ENCODE results near the gene ARHGAP27.
"Not testable (repeated sequence)": the region's sequence is repeated elsewhere in the genome, so short reads cannot be mapped to it uniquely, and the experiment has no call there.

The ARHGAP27 gene

GRCh38 chr17:45432405-45433158 is at the start of gene ARHGAP27:
Gene ARHGAP27 (minus strand): TSS chr17:45432870. CDS start chr17:45430279, 2,591 bp downstream.
- DNase-seq, result no peak

- DNase-seq, result not testable (repeated sequence)
Observed at GRCh38 chr17:45482317-45482716, 49.6 kb upstream of the ARHGAP27 start.

- DNase-seq, result not testable (repeated sequence)
Observed at GRCh38 chr17:45475436-45475835, 42.8 kb upstream of the ARHGAP27 start.

- DNase-seq, result not testable (repeated sequence)
Observed at GRCh38 chr17:45472249-45472648, 39.6 kb upstream of the ARHGAP27 start.

GRCh38 chr17:45469204-45469563 is 36.5 kb upstream of the ARHGAP27 start:
- not testable (repeated sequence) for DNase-seq

- DNase-seq, result not testable (repeated sequence)
Observed at GRCh38 chr17:45468293-45469203, 35.9 kb upstream of the ARHGAP27 start.

GRCh38 chr17:45461524-45462327 is 29.1 kb upstream of the ARHGAP27 start:
- DNase-seq, result not testable (repeated sequence)

GRCh38 chr17:45460422-45460821 is 27.8 kb upstream of the ARHGAP27 start:
- not testable (repeated sequence) for DNase-seq

GRCh38 chr17:45454341-45454740 is 21.7 kb upstream of the ARHGAP27 start:
- not testable (repeated sequence) for DNase-seq

- not testable (repeated sequence) for DNase-seq
Observed at GRCh38 chr17:45453731-45454130, 21.1 kb upstream of the ARHGAP27 start.

GRCh38 chr17:45453225-45453534 is 20.5 kb upstream of the ARHGAP27 start:
- DNase-seq, result not testable (repeated sequence)

GRCh38 chr17:45452329-45453224 is 19.9 kb upstream of the ARHGAP27 start:
- not testable (repeated sequence) for DNase-seq

- not testable (repeated sequence) for DNase-seq
Observed at GRCh38 chr17:45451660-45452059, 19.0 kb upstream of the ARHGAP27 start.

GRCh38 chr17:45451131-45451530 is 18.5 kb upstream of the ARHGAP27 start:
- no peak for DNase-seq

- DNase-seq, result not testable (repeated sequence)
Observed at GRCh38 chr17:45449708-45450329, 17.1 kb upstream of the ARHGAP27 start.

- DNase-seq, result not testable (repeated sequence)
Observed at GRCh38 chr17:45449260-45449659, 16.6 kb upstream of the ARHGAP27 start.

- DNase-seq, result not testable (repeated sequence)
Observed at GRCh38 chr17:45448483-45448882, 15.8 kb upstream of the ARHGAP27 start.

- not testable (repeated sequence) for DNase-seq
Observed at GRCh38 chr17:45448066-45448465, 15.4 kb upstream of the ARHGAP27 start.

- not testable (repeated sequence) for DNase-seq
Observed at GRCh38 chr17:45447650-45448049, 15.0 kb upstream of the ARHGAP27 start.

- not testable (repeated sequence) for DNase-seq
Observed at GRCh38 chr17:45446872-45447625, 14.4 kb upstream of the ARHGAP27 start.
